Measurements from ENCODE around the gene ROBO3. TPM values are rescaled to one million over a fixed set of nuclear protein-coding genes. Genes with fewer than 3 reads are reported as not detected.

ROBO3 gene
- total and polyA plus RNA-seq, 2 experiments from 2014 or later, result 12.1 TPM

DNA sequence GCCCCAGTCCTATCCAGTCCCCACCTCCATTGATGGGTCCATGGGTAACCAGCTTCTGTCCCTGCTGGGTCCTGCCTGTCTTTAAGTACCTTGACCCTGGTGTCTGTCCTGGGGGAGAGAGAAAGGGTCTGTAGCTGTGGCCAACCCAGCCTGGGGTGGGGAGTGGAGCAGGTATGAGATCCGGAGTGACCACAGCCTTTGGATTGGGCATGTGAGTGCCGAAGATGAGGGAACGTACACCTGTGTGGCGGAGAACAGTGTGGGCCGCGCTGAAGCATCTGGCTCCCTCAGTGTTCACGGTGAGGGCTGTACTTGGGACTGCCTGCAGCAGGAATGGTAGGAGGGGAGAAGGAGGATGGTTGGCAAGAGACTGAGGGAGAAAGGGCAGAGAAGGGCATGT is 5.2 kb downstream of the ROBO3 start:
- no peaks in the 10 kb centered on the region for H3F3A ChIP-seq (ENCODE audit: insufficient read depth)
- no peaks in the 10 kb centered on the region for H3K9me2 ChIP-seq (ENCODE audit: insufficient read depth)
- in situ Hi-C loops (cut with MboI), result loop anchor here (25.0 kb wide), 1 partner anchor 458 kb away; the partner anchor contains the start of gene OR8B4
- H3K4me3 ChIP-seq, result no peak overlapping the region
- H3K4me2 ChIP-seq (ENCODE audit: unreplicated experiment), result no peak overlapping the region
- H3K9me3 ChIP-seq (ENCODE audit: low read depth), result no peaks in the 10 kb centered on the region
- H3K36me3 ChIP-seq (ENCODE audit: low read depth), result no peaks in the 10 kb centered on the region
- H3K4me1 ChIP-seq (ENCODE audit: insufficient read depth), result 0 out of 2 replicates have a peak, but pooled peaks cover 3% of the 10 kb centered on the region
- H4K20me1 ChIP-seq (ENCODE audit: insufficient read depth), result no peaks in the 10 kb centered on the region
- TF ChIP-seq EZH2phosphoT487 (IDR thresholded peaks at IDR 0.05; ENCODE audit: insufficient read depth, low read depth) (no peak), EZH2 (IDR thresholded peaks at IDR 0.05; ENCODE audit: insufficient read depth, poor library complexity, severe bottlenecking) (peak; percentile 12)
- WGBS, 2 experiments (ENCODE audit: low coverage in 1 of 2, low lambda C conversion rate in 2 of 2, missing lambda C conversion rate in 2 of 2), result 15 to 20% methylated on average over 7 of the region's 7 CpGs
- no peak overlapping the region for H3K9ac ChIP-seq
- no peak overlapping the region for H2AFZ ChIP-seq
- no peak for DNase-seq
- H3K27ac ChIP-seq, result no peak overlapping the region
- H3K79me2 ChIP-seq (ENCODE audit: insufficient read depth), result no peaks in the 10 kb centered on the region
- peaks cover 68% of the 10 kb centered on the region for H3K27me3 ChIP-seq (replicated peaks; ENCODE audit: insufficient read depth)

DNA sequence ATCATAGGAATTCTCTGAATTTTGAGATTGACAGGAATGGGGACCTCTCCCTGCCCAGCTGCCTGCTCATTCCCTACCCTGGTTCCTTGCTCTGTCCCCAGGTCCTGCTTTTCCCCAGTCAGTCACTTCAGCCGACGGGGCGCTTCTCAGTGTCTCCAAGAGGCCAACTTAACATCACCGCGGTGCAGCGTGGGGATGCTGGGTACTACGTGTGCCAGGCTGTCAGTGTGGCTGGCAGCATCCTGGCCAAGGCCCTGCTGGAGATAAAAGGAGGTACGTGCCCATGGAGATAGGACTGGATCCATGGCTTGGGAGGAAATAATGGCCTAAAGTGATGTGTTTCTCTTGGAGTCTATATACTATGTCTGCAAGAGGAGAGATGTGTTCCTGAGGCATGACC is 7.0 kb downstream of the ROBO3 start:
- in situ Hi-C loops (cut with MboI), result loop anchor here (25.0 kb wide), 1 partner anchor 460 kb away; the partner anchor contains the start of gene OR8B4
- Histone ChIP-seq H3K79me2 (ENCODE audit: insufficient read depth) (no peaks in the 10 kb centered on the region), H3K4me1 (ENCODE audit: insufficient read depth) (no peaks in the 10 kb centered on the region), H3K27me3 (replicated peaks; ENCODE audit: insufficient read depth) (peaks cover 52% of the 10 kb centered on the region), H3F3A (ENCODE audit: insufficient read depth) (no peaks in the 10 kb centered on the region), H4K20me1 (ENCODE audit: insufficient read depth) (no peaks in the 10 kb centered on the region), H3K4me3 (no peak overlapping the region), H3K36me3 (ENCODE audit: low read depth) (no peaks in the 10 kb centered on the region), H3K4me2 (ENCODE audit: unreplicated experiment) (no peak overlapping the region), H2AFZ (no peak overlapping the region), H3K9me2 (ENCODE audit: insufficient read depth) (no peaks in the 10 kb centered on the region), H3K9ac (no peak overlapping the region), H3K9me3 (ENCODE audit: low read depth) (no peaks in the 10 kb centered on the region), H3K27ac (no peak overlapping the region)
- TF ChIP-seq EZH2 (IDR thresholded peaks at IDR 0.05; ENCODE audit: insufficient read depth, poor library complexity, severe bottlenecking) (no peak), EZH2phosphoT487 (IDR thresholded peaks at IDR 0.05; ENCODE audit: insufficient read depth, low read depth) (no peak)
- WGBS, 2 experiments (ENCODE audit: low coverage in 1 of 2, low lambda C conversion rate in 2 of 2, missing lambda C conversion rate in 2 of 2), result 28 to 31% methylated on average over 8 of the region's 8 CpGs
- DNase-seq, result no peak

- in situ Hi-C loops (cut with MboI), result loop anchor here (25.0 kb wide), 1 partner anchor 460 kb away; the partner anchor contains the start of gene OR8B4
- WGBS, 2 experiments (ENCODE audit: low coverage in 1 of 2, low lambda C conversion rate in 2 of 2, missing lambda C conversion rate in 2 of 2), result 41 to 55% methylated on average over 9 of the region's 9 CpGs
- Histone ChIP-seq H3K79me2 (ENCODE audit: insufficient read depth) (no peaks in the 10 kb centered on the region), H3K9me3 (ENCODE audit: low read depth) (no peaks in the 10 kb centered on the region), H3K36me3 (ENCODE audit: low read depth) (no peaks in the 10 kb centered on the region), H2AFZ (no peak overlapping the region), H3K27ac (no peak overlapping the region), H3F3A (ENCODE audit: insufficient read depth) (no peaks in the 10 kb centered on the region), H3K9ac (no peak overlapping the region), H3K4me3 (no peak overlapping the region), H4K20me1 (ENCODE audit: insufficient read depth) (no peaks in the 10 kb centered on the region), H3K4me2 (ENCODE audit: unreplicated experiment) (no peak overlapping the region), H3K4me1 (ENCODE audit: insufficient read depth) (no peaks in the 10 kb centered on the region), H3K27me3 (replicated peaks; ENCODE audit: insufficient read depth) (peaks cover 48% of the 10 kb centered on the region), H3K9me2 (ENCODE audit: insufficient read depth) (no peaks in the 10 kb centered on the region)
- DNase-seq, result no peak
- TF ChIP-seq EZH2 (IDR thresholded peaks at IDR 0.05; ENCODE audit: insufficient read depth, poor library complexity, severe bottlenecking) (no peak), EZH2phosphoT487 (IDR thresholded peaks at IDR 0.05; ENCODE audit: insufficient read depth, low read depth) (no peak)
Observed at GRCh38 chr11:124872741-124873140, 7.5 kb downstream of the ROBO3 start.

DNA sequence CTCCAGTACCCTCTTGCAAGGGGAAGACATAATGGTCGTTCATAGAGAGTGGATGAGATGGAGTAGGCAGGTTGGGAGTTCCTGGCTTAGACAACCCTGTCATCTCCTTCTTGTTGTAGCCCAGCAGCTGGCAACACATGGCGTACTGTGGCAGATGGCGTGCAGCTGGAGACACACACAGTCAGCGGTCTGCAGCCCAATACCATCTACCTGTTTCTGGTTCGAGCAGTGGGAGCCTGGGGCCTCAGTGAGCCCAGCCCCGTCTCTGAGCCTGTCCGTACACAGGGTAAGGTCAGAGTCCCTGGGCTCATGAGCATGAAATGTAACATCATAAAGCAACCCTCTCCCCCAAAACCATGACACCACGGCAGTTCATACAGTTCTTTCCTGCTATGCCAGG is 8.7 kb downstream of the ROBO3 start:
- Histone ChIP-seq H3K9me2 (ENCODE audit: insufficient read depth) (no peaks in the 10 kb centered on the region), H3K36me3 (ENCODE audit: low read depth) (no peaks in the 10 kb centered on the region), H3K9ac (no peak overlapping the region), H3K4me1 (ENCODE audit: insufficient read depth) (no peaks in the 10 kb centered on the region), H3K79me2 (ENCODE audit: insufficient read depth) (no peaks in the 10 kb centered on the region), H3K9me3 (ENCODE audit: low read depth) (no peaks in the 10 kb centered on the region), H3K27me3 (replicated peaks; ENCODE audit: insufficient read depth) (peaks cover 36% of the 10 kb centered on the region), H2AFZ (no peak overlapping the region), H3K27ac (no peak overlapping the region), H3F3A (ENCODE audit: insufficient read depth) (no peaks in the 10 kb centered on the region), H4K20me1 (ENCODE audit: insufficient read depth) (no peaks in the 10 kb centered on the region), H3K4me3 (no peak overlapping the region), H3K4me2 (ENCODE audit: unreplicated experiment) (no peak overlapping the region)
- no peak for DNase-seq
- in situ Hi-C loops (cut with MboI), result loop anchor here (25.0 kb wide), 1 partner anchor 462 kb away; the partner anchor contains the start of gene OR8B4
- TF ChIP-seq EZH2 (IDR thresholded peaks at IDR 0.05; ENCODE audit: insufficient read depth, poor library complexity, severe bottlenecking), result no peak
- no peak for TF ChIP-seq EZH2phosphoT487 (IDR thresholded peaks at IDR 0.05; ENCODE audit: insufficient read depth, low read depth)
- WGBS, 2 experiments (ENCODE audit: low coverage in 1 of 2, low lambda C conversion rate in 2 of 2, missing lambda C conversion rate in 2 of 2), result 32 to 37% methylated on average over 8 of the region's 8 CpGs

All from GM23248 (cell line).